AG10803 (cell line): ENCODE data around the gene SOCS7.

Experiments used
- DNase-seq: peaks from one replicate; pipeline ENCODE4 v3.0.0; 2010; ENCODE audit warnings: low read depth
- H3K4me3 ChIP-seq: 2 replicates; pipeline ENCODE4 v1.5.1; 2011; ENCODE audit warnings: mild to moderate bottlenecking, low read length, control low read depth
- TF ChIP-seq, protein P1 (sequence below): conservative IDR thresholded peaks from 2 replicates; pipeline ENCODE4 v1.5.1; 2011; ENCODE audit warnings: mild to moderate bottlenecking, low read length, control low read depth, inconsistent platforms

The SOCS7 gene

GRCh38 chr17:38421871-38422827, 70.5 kb downstream of the SOCS7 start:
- no peak for DNase-seq
- TF ChIP-seq, protein P1, sequence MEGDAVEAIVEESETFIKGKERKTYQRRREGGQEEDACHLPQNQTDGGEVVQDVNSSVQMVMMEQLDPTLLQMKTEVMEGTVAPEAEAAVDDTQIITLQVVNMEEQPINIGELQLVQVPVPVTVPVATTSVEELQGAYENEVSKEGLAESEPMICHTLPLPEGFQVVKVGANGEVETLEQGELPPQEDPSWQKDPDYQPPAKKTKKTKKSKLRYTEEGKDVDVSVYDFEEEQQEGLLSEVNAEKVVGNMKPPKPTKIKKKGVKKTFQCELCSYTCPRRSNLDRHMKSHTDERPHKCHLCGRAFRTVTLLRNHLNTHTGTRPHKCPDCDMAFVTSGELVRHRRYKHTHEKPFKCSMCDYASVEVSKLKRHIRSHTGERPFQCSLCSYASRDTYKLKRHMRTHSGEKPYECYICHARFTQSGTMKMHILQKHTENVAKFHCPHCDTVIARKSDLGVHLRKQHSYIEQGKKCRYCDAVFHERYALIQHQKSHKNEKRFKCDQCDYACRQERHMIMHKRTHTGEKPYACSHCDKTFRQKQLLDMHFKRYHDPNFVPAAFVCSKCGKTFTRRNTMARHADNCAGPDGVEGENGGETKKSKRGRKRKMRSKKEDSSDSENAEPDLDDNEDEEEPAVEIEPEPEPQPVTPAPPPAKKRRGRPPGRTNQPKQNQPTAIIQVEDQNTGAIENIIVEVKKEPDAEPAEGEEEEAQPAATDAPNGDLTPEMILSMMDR, result no peak
- H3K4me3 ChIP-seq, result no peak overlapping the region

GRCh38 chr17:38424297-38424972, 72.8 kb downstream of the SOCS7 start:
- TF ChIP-seq, protein P1, result no peak
- DNase-seq, result no peak

GRCh38 chr17:38425031-38425430, 73.4 kb downstream of the SOCS7 start:
- DNase-seq, result no peak
- no peak overlapping the region for H3K4me3 ChIP-seq
- TF ChIP-seq, protein P1, result no peak

More at GRCh38 chr17:38424297-38424972, 72.8 kb downstream of the SOCS7 start:
- H3K4me3 ChIP-seq, result no peak overlapping the region

DNA sequence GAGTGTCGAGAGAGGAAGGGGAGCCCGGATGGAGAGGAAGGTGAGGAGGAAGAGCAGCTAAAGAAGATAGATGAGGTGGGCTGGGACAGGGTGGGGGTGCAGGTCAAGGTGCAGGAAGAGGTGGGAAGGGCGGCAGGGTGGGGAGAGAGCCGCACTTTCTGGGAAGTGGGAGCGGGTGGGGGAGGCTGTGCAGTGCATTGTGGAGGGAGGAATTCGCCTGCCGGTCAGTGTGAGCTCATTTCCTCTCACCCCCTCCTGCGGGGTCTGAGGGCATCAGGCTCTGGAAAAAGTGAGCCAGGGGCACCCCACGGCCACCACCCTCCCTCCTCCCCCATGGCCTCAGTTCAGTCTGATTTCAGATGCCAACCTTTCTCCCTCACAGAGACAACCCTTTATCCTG, 74.1 kb downstream of the SOCS7 start:
- TF ChIP-seq, protein P1, result no peak
- DNase-seq, result no peak
- H3K4me3 ChIP-seq, result no peak overlapping the region

GRCh38 chr17:38426441-38426840, 74.8 kb downstream of the SOCS7 start:
- H3K4me3 ChIP-seq, result no peak overlapping the region
- no peak for DNase-seq
- TF ChIP-seq, protein P1, result no peak

- peak overlapping the region; percentile 63 for H3K4me3 ChIP-seq
- TF ChIP-seq, protein P1, result no peak
- no peak for DNase-seq
These were observed 75.7 kb downstream of the SOCS7 start for GRCh38 chr17:38427160-38427949.
